MV-4-11 (cell line): ENCODE data around the gene TRIM9.
A peak's percentile ranks its signal among the peaks of the same experiment; 100 is the strongest.

Experiments used
- DNase-seq: peaks from one replicate; lab custom pipeline; 2025; lab: John Stamatoyannopoulos, UW

Gene TRIM9

GRCh38 chr14:51056421-51056820, 38.5 kb downstream of the TRIM9 start:
- DNase-seq: no peak

DNA sequence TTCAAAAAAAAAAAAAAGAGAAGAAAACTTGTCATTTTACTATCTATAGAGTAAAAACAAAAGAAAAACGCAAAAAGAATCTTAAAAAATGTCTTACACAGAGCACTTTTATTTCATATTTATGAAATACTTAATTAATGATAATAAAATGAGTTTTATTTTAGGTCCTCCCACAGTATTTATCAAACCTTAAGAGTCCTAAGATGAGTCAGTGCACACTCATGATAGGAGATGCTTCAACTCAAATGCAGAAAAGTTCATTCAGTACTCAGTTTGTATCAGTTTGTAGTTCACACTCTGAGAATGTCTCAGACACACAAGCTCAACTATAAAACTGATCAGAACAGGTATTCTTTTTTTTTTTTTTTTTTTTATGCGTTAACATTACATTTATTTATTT, 41.7 kb downstream of the TRIM9 start:
- DNase-seq: no peak

- no peak for DNase-seq
These were observed 49.9 kb downstream of the TRIM9 start for GRCh38 chr14:51044961-51045360.

DNA sequence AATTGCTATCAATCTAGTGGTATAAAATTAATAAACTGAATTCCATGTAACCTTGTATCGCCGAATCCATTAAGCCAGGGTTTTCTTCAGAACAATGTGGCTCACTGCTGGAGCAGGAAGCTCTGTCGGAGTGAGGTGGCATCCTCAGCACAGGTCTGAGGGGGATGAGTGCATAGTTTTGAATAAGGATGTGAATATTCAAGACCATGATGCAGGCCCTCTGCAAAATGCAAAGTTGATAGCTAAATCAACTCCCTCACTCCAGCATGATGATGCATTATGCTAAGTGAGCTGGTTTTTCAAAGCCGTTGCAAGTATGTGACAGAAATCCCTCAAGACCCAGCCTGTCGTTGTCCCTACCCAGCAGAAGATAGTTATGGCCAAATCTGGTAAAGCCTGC, 53.0 kb downstream of the TRIM9 start:
- no peak for DNase-seq

GRCh38 chr14:51041108-51041531, 53.8 kb downstream of the TRIM9 start:
- no peak for DNase-seq

DNA sequence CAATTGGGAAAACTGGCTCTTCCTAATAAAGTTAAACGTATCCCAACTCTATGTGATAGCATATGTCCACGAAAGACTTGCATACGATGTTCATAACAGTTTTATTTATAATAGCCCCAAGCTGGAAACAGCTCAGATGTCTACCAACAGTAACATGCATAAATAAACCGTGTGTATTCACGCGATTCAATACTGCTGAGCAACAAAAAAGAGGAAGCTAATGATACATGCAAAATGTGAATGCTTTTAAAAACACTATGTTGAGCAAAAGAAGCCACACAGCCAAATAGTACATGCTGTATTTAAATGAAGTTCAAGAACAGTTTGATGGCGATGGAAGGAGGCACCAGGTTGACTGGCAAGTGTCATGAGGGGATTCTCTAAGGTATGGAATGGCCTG, 55.7 kb downstream of the TRIM9 start:
- peak; percentile 76 for DNase-seq

- DNase-seq: no peak
These were observed 59.2 kb downstream of the TRIM9 start for GRCh38 chr14:51035611-51036192.

GRCh38 chr14:51028851-51029754, 65.8 kb downstream of the TRIM9 start:
- no peak for DNase-seq

DNA sequence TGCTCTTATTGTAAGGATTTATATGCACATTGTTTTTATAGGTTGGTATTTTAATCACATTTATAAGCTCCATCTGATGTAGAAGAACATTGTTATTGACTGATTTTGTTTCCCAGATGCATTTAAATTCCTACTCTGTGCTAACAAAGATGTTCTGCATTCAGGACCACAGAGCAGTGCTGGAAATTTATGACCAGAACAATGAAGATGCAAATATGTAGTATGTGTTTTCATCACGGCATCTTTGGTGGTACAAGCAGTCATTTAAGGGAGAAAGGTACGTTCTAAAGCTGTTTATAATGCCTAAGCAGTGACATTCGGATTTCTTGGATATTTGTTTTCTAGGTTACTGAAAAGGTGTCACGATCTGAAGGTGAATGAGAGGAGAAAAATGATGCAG, 66.5 kb downstream of the TRIM9 start:
- no peak for DNase-seq

GRCh38 chr14:51024377-51024776, 70.5 kb downstream of the TRIM9 start:
- DNase-seq: no peak

GRCh38 chr14:51023964-51024363, 70.9 kb downstream of the TRIM9 start:
- DNase-seq: no peak

- DNase-seq: no peak
These were observed 72.1 kb downstream of the TRIM9 start for GRCh38 chr14:51022769-51023168.

- no peak for DNase-seq
These were observed 74.7 kb downstream of the TRIM9 start for GRCh38 chr14:51020024-51020710.

- no peak for DNase-seq
These were observed 75.8 kb downstream of the TRIM9 start for GRCh38 chr14:51019089-51019488.

- no peak for DNase-seq
These were observed 76.4 kb downstream of the TRIM9 start for GRCh38 chr14:51018521-51018920.

- no peak for DNase-seq
These were observed 80.3 kb downstream of the TRIM9 start for GRCh38 chr14:51014625-51015024.

DNA sequence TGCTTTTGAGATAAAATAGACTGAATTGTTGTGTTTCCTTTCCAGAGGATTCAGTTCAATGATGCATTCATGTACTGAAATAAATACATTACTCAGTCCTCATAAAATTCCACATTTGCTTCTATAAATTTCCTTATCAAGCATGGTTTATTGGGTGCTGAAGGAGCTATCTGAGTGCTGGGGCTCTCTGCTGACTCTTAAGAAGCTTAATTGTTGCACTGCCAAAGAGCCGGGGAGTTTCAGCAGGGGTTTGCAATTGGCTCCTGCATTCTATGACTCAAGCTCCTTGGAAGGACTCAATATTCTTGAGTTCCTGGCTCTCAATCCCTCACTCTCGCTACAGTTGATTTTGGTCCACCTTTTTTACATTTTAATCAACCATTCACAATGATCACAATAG, 80.8 kb downstream of the TRIM9 start:
- DNase-seq: no peak

- DNase-seq: peak; percentile 93
These were observed 82.8 kb downstream of the TRIM9 start for GRCh38 chr14:51012055-51012454.

- DNase-seq: no peak
These were observed 86.5 kb downstream of the TRIM9 start for GRCh38 chr14:51008446-51008845.

DNA sequence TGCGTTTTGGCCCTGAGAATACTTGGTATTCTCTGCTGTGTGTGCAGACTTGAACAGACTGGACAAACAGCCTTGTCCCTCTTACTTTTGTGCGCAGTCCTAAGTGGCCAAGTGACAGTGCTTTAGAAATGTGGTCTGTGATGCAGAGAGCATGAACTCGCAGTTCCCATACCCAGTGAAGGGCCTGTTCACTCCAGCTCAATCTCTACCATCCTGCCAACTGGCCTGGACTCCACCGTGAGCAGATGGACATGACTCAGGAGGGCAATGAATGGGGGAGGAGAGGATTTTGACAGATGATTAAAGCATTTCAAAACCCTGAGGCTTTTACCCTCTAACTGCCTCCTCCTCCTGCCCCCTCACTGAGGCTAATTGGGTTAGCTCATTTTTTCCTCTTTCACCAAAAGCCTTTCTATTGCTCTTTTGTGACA, 88.1 kb downstream of the TRIM9 start:
- peak; percentile 97 for DNase-seq

- peak; percentile 66 for DNase-seq
These were observed 88.6 kb downstream of the TRIM9 start for GRCh38 chr14:51006324-51006723.

DNA sequence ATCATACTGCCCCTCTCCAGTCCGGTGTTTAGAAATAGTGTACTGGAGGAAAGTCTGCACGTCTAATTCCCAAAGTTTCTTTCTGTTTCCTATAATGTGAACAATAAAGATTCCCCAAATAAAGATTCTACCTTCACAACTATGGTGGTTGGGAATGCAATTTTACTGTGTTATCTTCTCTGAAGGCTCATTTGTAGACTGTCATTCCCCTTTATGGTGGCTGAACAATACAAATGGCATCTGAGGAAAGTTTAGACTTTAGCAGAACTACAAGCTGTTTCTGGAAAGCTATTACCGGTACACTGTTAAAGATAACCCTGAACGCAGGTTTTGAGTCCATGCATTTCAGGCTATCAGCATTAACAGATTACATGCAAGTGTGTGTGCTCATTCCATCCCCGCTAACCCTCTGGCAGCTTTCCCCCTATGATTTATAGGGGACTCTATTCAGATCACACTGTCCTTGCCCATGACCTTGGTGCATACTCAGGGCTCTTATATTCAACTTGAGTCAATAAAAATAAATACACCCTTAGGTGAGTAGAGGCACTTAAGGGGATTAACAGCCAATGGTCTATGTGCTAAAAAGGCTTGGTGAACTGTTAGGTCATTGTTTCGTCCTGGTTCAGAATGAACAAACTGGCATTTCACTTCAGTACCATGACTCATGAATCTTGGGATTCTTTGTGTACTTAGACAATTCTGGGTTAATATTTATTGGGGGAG, 89.9 kb downstream of the TRIM9 start:
- DNase-seq: peak; percentile 54
